Neuronal stem cell (in vitro differentiated cells): ENCODE measurements around the gene RANBP10. TPM values are rescaled to one million over a fixed set of nuclear protein-coding genes. Genes with fewer than 3 reads are reported as not detected.
A peak's percentile ranks its signal among the peaks of the same experiment; 100 is the strongest.

Experiments
- DNase-seq: peaks from one replicate; pipeline ENCODE4 v3.0.0-alpha.2; 2013; ENCODE audit warnings: low spot score
- H2AFZ ChIP-seq: one replicate; pipeline ENCODE4 v1.6.1; 2013; ENCODE audit warnings: mild to moderate bottlenecking, low read length, inconsistent platforms
- H2AK5ac ChIP-seq: 2 replicates; pipeline ENCODE4 v1.6.1; 2013; ENCODE audit warnings: low read depth, mild to moderate bottlenecking, inconsistent platforms, low read length, moderate library complexity, mixed read lengths
- H2BK120ac ChIP-seq: 2 replicates; pipeline ENCODE4 v1.6.1; 2013; ENCODE audit warnings: low read depth, mild to moderate bottlenecking, inconsistent platforms, low read length, moderate library complexity, mixed read lengths
- H2BK12ac ChIP-seq: one replicate; pipeline ENCODE4 v1.6.1; 2013; ENCODE audit warnings: low read length, inconsistent platforms
- H2BK15ac ChIP-seq: 2 replicates; pipeline ENCODE4 v1.6.1; 2013; ENCODE audit warnings: mild to moderate bottlenecking, low read length, inconsistent platforms, mixed read lengths
- H2BK5ac ChIP-seq: one replicate; pipeline ENCODE4 v1.6.1; 2013; ENCODE audit warnings: inconsistent platforms, mild to moderate bottlenecking, low read length, moderate library complexity
- H3K14ac ChIP-seq: one replicate; pipeline ENCODE4 v1.6.1; 2013; ENCODE audit warnings: low read length, inconsistent platforms
- H3K18ac ChIP-seq: 2 replicates; pipeline ENCODE4 v1.6.1; 2013; ENCODE audit warnings: low read length, inconsistent platforms
- H3K23ac ChIP-seq: 2 replicates; pipeline ENCODE4 v1.6.1; 2013; ENCODE audit warnings: low read depth, mild to moderate bottlenecking, mixed read lengths, low read length, inconsistent platforms; ENCODE audit not compliant: poor library complexity
- H3K27ac ChIP-seq: replicated peaks from 3 replicates; pipeline ENCODE4 v1.5.1; 2013; ENCODE audit warnings: low read length, inconsistent platforms
- H3K27me3 ChIP-seq, 3 experiments: 2 replicates each; pipeline ENCODE4 v1.6.1; 2013; ENCODE audit warnings: low read length in 3 of 3, mild to moderate bottlenecking in 2 of 3, inconsistent platforms in 1 of 3, low read depth in 1 of 3, mixed read lengths in 1 of 3, moderate library complexity in 1 of 3; ENCODE audit not compliant: control insufficient read depth in 3 of 3, insufficient read depth in 3 of 3
- H3K36me3 ChIP-seq, 2 donors: replicated peaks in 1 of 2; 2 replicates each; pipeline ENCODE4 v1.6.1; 2013; ENCODE audit warnings: low read length in 2 of 2; ENCODE audit not compliant: control insufficient read depth in 2 of 2, insufficient read depth in 2 of 2
- H3K4ac ChIP-seq: 2 replicates; pipeline ENCODE4 v1.6.1; 2013; ENCODE audit warnings: inconsistent platforms, mild to moderate bottlenecking, low read length, moderate library complexity
- H3K4me1 ChIP-seq, 2 donors: 1 replicate in 1 of 2; 2 replicates in 1 of 2; pipeline ENCODE4 v1.6.1; 2013; ENCODE audit warnings: low read length in 2 of 2, low read depth in 1 of 2; ENCODE audit not compliant: control insufficient read depth in 2 of 2, insufficient read depth in 1 of 2
- H3K4me2 ChIP-seq: one replicate; pipeline ENCODE4 v1.6.1; 2013; ENCODE audit warnings: mild to moderate bottlenecking, low read length, inconsistent platforms; ENCODE audit not compliant: insufficient read depth, poor library complexity, severe bottlenecking
- H3K4me3 ChIP-seq, 2 donors: 2 replicates each; pipeline ENCODE4 v1.5.1; 2013; ENCODE audit warnings: low read length in 2 of 2, mild to moderate bottlenecking in 2 of 2, inconsistent platforms in 1 of 2, moderate library complexity in 1 of 2
- H3K79me1 ChIP-seq: one replicate; pipeline ENCODE4 v1.6.1; 2013; ENCODE audit warnings: low read depth, mild to moderate bottlenecking, inconsistent platforms, low read length, moderate library complexity
- H3K9ac ChIP-seq: one replicate; pipeline ENCODE4 v1.6.1; 2013; ENCODE audit warnings: mild to moderate bottlenecking, low read depth, low read length, inconsistent platforms; ENCODE audit not compliant: poor library complexity
- H3K9me3 ChIP-seq, 2 donors: replicated peaks in 1 of 2; 2 replicates each; pipeline versions ENCODE3 to v1.6.1; 2013; ENCODE audit warnings: low read length in 2 of 2, mild to moderate bottlenecking in 2 of 2, inconsistent platforms in 1 of 2, low read depth in 1 of 2, mixed read lengths in 1 of 2, moderate library complexity in 1 of 2; ENCODE audit not compliant: control insufficient read depth in 2 of 2, insufficient read depth in 1 of 2
- H4K8ac ChIP-seq: one replicate; pipeline ENCODE4 v1.6.1; 2013; ENCODE audit warnings: low read depth, mild to moderate bottlenecking, inconsistent platforms, low read length, moderate library complexity
- H4K91ac ChIP-seq: one replicate; pipeline ENCODE4 v1.6.1; 2013; ENCODE audit warnings: low read length, low read depth, mild to moderate bottlenecking, inconsistent platforms; ENCODE audit not compliant: poor library complexity
- WGBS, 2 donors: extraction: QIAGEN DNeasy Blood & Tissue Kit; methylation state at CpG; one replicate each; pipeline ENCODE4 v1.1.7; 2013; ENCODE audit warnings: missing lambda C conversion rate in 2 of 2, mixed read lengths in 1 of 2; ENCODE audit not compliant: insufficient read length in 2 of 2, insufficient replicate concordance in 1 of 2; ENCODE audit errors: extremely low coverage in 2 of 2; 5-methylcytosine and 5-hydroxymethylcytosine counted together
- polyA plus RNA-seq, 2 experiments: library from polyadenylated mRNA; stranded (reverse); fragments of 200-250 nt; gene quantifications; one replicate each; pipeline ENCODE4 v1.2.3, GENCODE V29; 2013

Gene RANBP10
- 8.8 TPM for polyA plus RNA-seq (2013, experiment 1 of 2)
- polyA plus RNA-seq (2013, experiment 2 of 2): 8.8 TPM

DNA sequence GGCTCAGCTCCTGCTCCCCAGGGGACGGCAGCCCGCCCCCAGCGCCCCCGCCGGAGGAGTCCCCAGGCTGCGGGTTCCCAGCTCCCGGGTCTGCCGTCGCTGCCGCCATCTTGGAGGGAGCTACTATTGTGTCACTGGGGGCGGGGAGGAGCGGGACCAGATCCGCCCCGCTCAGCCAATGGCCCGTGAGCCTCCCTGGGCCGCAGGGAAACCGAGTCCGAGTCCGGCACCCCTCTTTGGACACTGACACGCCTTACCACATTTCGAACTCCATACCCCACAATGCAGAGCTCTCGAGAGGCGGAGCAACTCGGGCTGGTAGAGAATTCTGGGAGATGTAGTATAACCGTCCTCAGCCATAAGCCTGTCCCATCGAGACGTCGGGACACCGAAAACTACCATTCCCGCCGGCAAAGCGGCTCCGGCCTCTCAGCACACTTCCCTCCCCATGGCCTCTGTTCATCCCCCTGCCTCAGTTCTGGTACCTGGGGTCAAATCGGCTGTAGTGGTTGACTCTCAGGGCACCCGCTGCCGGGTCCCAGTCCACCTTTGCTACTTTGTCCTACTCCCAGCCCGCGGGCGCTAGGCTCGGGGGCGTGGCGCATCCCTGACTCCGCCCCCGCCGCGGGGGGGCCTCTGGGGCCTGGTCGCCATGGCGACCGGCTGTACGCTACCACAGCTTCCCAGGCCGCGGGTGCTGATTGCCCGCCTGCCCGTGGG is at the start of gene RANBP10, which contains the start of gene TSNAXIP1:
TSS of gene RANBP10 (minus strand) at position 133 of the 720 bp plus-strand sequence. CDS start at position 109, 24 bp downstream.
TSS of gene TSNAXIP1 (plus strand) at position 462 of the 720 bp plus-strand sequence. CDS start 261 bp downstream, outside the sequence.
- WGBS, 2 donors: no CpG with 5 or more reads among the region's 54 CpGs
- DNase-seq: peak; percentile 99
- H2BK120ac ChIP-seq: peak within 1 kb of the TSS; percentile 68
- H3K18ac ChIP-seq: peak within 1 kb of the TSS; percentile 96
- H3K23ac ChIP-seq: peak within 1 kb of the TSS; percentile 80
- H3K4me1 ChIP-seq: peaks cover 6 to 10% of the 10 kb centered on the region in 2 donors
- no peak within 1 kb of the TSS for H2BK12ac ChIP-seq
- peak within 1 kb of the TSS; percentile 90 for H2BK5ac ChIP-seq
- H3K4me3 ChIP-seq: peak within 1 kb of the TSS; percentile 95 to 97
- no peak within 1 kb of the TSS for H4K91ac ChIP-seq
- peak within 1 kb of the TSS; percentile 97 for H3K9ac ChIP-seq
- H2BK15ac ChIP-seq: peak within 1 kb of the TSS; percentile 81
- peak within 1 kb of the TSS; percentile 96 for H2AFZ ChIP-seq
- H3K36me3 ChIP-seq: peaks cover 7 to 35% of the 10 kb centered on the region in 2 donors
- H2AK5ac ChIP-seq: peak within 1 kb of the TSS; percentile 89
- H3K27me3 ChIP-seq: no peaks in the 10 kb centered on the region
- no peaks in the 10 kb centered on the region for H3K9me3 ChIP-seq
- H3K27ac ChIP-seq: peak within 1 kb of the TSS; percentile 84
- H4K8ac ChIP-seq: no peak within 1 kb of the TSS
- H3K4ac ChIP-seq: no peak within 1 kb of the TSS
- H3K79me1 ChIP-seq: peaks cover 8% of the 10 kb centered on the region
- peak within 1 kb of the TSS; percentile 94 for H3K4me2 ChIP-seq
- peak within 1 kb of the TSS; percentile 91 for H3K14ac ChIP-seq

DNA sequence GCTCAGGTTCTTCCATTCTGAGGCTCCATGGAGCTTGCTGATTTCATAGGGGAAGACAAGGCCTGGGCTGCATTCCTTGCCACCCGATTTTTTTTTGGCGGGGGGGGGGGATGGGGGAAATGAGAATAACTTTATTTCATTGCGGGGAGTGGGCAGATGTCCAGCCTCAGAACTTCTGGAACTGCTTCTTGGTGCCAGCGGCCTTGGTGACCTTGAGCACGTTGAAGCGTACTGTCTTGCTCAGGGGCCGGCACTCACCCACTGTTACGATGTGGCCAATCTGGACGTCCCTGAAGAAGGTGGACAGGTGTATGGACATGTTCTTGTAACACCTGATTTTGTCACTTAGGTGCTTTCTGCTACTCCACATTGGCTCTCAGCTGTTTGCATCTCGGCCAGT is 49.4 kb upstream of the RANBP10 start:
- Histone ChIP-seq H3K36me3 (peaks cover 5 to 76% of the 10 kb centered on the region in 2 donors), H4K8ac (no peak overlapping the region), H2AK5ac (no peak overlapping the region), H3K79me1 (peaks cover 16% of the 10 kb centered on the region), H3K9me3 (no peaks in the 10 kb centered on the region), H3K18ac (no peak overlapping the region), H3K4me1 (peaks cover 0 to 3% of the 10 kb centered on the region in 2 donors), H3K27me3 (no peaks in the 10 kb centered on the region), H2BK12ac (no peak overlapping the region), H3K9ac (no peak overlapping the region), H3K4me3 (no peak overlapping the region), H4K91ac (no peak overlapping the region), H3K4ac (no peak overlapping the region), H2AFZ (no peak overlapping the region), H3K27ac (no peak overlapping the region), H3K23ac (no peak overlapping the region), H2BK120ac (no peak overlapping the region), H3K14ac (no peak overlapping the region), H3K4me2 (no peak overlapping the region), H2BK5ac (no peak overlapping the region), H2BK15ac (no peak overlapping the region)
- WGBS, 2 donors: no CpG with 5 or more reads among the region's 10 CpGs
- DNase-seq: no peak

DNA sequence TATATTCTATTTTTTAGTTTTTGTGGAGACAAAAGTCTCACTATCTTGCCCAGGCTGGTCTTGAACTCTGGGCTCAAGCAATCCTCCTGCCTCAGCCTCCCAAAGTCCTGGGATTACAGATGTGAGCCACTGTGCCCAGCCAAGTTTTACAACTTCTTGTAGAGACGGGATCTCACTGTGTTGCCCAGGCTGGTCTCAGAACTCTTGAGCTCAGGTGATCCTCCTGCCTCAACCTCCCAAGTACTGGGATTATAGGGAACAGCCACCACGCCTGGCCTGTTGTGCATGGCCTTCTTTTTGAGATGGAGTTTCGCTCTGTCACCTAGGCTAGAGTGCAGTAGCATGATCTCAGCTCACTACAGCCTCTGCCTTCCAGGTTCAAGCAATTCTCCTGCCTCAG is 47.3 kb upstream of the RANBP10 start:
- Histone ChIP-seq H4K8ac (no peak overlapping the region), H3K23ac (no peak overlapping the region), H3K9me3 (no peaks in the 10 kb centered on the region), H3K36me3 (peaks cover 2 to 74% of the 10 kb centered on the region in 2 donors), H4K91ac (no peak overlapping the region), H3K4me3 (no peak overlapping the region), H2BK5ac (no peak overlapping the region), H3K27ac (no peak overlapping the region), H2AK5ac (no peak overlapping the region), H2AFZ (no peak overlapping the region), H3K4me2 (no peak overlapping the region), H3K79me1 (peaks cover 13% of the 10 kb centered on the region), H2BK120ac (no peak overlapping the region), H3K18ac (no peak overlapping the region), H3K27me3 (no peaks in the 10 kb centered on the region), H3K4me1 (peaks cover 0 to 3% of the 10 kb centered on the region in 2 donors), H2BK15ac (no peak overlapping the region), H3K14ac (no peak overlapping the region), H2BK12ac (no peak overlapping the region), H3K9ac (no peak overlapping the region), H3K4ac (no peak overlapping the region)
- WGBS, 2 donors: no CpG with 5 or more reads among the region's 3 CpGs
- no peak for DNase-seq

DNA sequence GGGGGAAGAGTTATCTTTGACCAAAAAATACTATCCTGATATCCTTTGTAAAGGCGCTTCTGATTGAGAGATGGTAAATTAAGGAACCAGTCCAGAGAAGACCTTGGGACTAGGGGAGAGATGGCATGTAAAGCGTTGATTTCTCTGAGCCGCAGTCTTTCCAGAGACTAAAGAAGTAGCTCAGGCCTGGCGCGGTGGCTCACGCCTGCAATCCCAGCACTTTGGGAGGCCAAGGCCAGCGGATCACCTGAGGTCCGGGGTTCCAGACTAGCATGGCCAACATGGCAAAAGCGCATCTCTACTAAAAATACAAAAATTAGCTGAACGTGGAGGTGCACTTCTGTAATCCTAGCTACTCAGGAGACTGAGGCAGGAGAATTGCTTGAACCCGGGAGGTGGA is 41.8 kb upstream of the RANBP10 start:
- no peak overlapping the region for H4K8ac ChIP-seq
- no peak overlapping the region for H2BK120ac ChIP-seq
- no peak overlapping the region for H2AFZ ChIP-seq
- peak overlapping the region; percentile 83 for H3K4me2 ChIP-seq
- no peak overlapping the region for H3K9ac ChIP-seq
- H3K18ac ChIP-seq: no peak overlapping the region
- no peak overlapping the region for H3K4ac ChIP-seq
- H2BK15ac ChIP-seq: no peak overlapping the region
- no peak overlapping the region for H2BK5ac ChIP-seq
- no peak overlapping the region for H3K23ac ChIP-seq
- H3K27me3 ChIP-seq: no peaks in the 10 kb centered on the region
- H3K14ac ChIP-seq: no peak overlapping the region
- H4K91ac ChIP-seq: no peak overlapping the region
- H3K36me3 ChIP-seq: peaks cover 4 to 47% of the 10 kb centered on the region in 2 donors
- peaks cover 21% of the 10 kb centered on the region in 2 donors for H3K4me1 ChIP-seq
- no peak for DNase-seq
- no CpG with 5 or more reads among the region's 11 CpGs for whole genome bisulfite sequencing, 2 donors
- H3K27ac ChIP-seq: no peak overlapping the region
- peak overlapping the region in 1 of 2 donors; percentile 97 for H3K4me3 ChIP-seq
- no peak overlapping the region for H2AK5ac ChIP-seq
- H3K9me3 ChIP-seq: no peaks in the 10 kb centered on the region
- H2BK12ac ChIP-seq: no peak overlapping the region
- peaks cover 10% of the 10 kb centered on the region for H3K79me1 ChIP-seq
